GM18907 (cell line): ENCODE results near the gene EPB41L2.

Experiments used
- ATAC-seq: cut with Tn5 transposase; IDR thresholded peaks from one replicate; pipeline ENCODE4 v1.9.1; 2021; ENCODE audit warnings: mild to moderate bottlenecking, moderate library complexity; ENCODE audit not compliant: unreplicated experiment

Gene EPB41L2

GRCh38 chr6:130980310-130981032, 82.6 kb downstream of the EPB41L2 start:
- no peak for ATAC-seq

GRCh38 chr6:130978660-130979396, 84.2 kb downstream of the EPB41L2 start:
- ATAC-seq = no peak

- no peak for ATAC-seq
These were observed 84.9 kb downstream of the EPB41L2 start for GRCh38 chr6:130978180-130978579.

GRCh38 chr6:130975325-130975724, 87.7 kb downstream of the EPB41L2 start:
- no peak for ATAC-seq

- no peak for ATAC-seq
These were observed 89.3 kb downstream of the EPB41L2 start for GRCh38 chr6:130973521-130974277.

GRCh38 chr6:130971504-130971903, 91.5 kb downstream of the EPB41L2 start:
- ATAC-seq = no peak

- ATAC-seq = no peak
These were observed 92.1 kb downstream of the EPB41L2 start for GRCh38 chr6:130970839-130971410.

GRCh38 chr6:130969791-130970491, 93.1 kb downstream of the EPB41L2 start:
- no peak for ATAC-seq

- no peak for ATAC-seq
These were observed 93.9 kb downstream of the EPB41L2 start for GRCh38 chr6:130969166-130969565.

- ATAC-seq = no peak
These were observed 94.6 kb downstream of the EPB41L2 start for GRCh38 chr6:130968476-130968875.

GRCh38 chr6:130967502-130968445, 95.3 kb downstream of the EPB41L2 start:
- no peak for ATAC-seq

GRCh38 chr6:130966344-130966980, 96.6 kb downstream of the EPB41L2 start:
- ATAC-seq = no peak

GRCh38 chr6:130965656-130966055, 97.4 kb downstream of the EPB41L2 start:
- ATAC-seq = no peak

- no peak for ATAC-seq
These were observed 98.0 kb downstream of the EPB41L2 start for GRCh38 chr6:130964808-130965604.

- ATAC-seq = no peak
These were observed 98.8 kb downstream of the EPB41L2 start for GRCh38 chr6:130964289-130964688.

GRCh38 chr6:130962966-130963365, 100.1 kb downstream of the EPB41L2 start:
- no peak for ATAC-seq

- no peak for ATAC-seq
These were observed 101.9 kb downstream of the EPB41L2 start for GRCh38 chr6:130961148-130961547.

GRCh38 chr6:130959951-130960350, 103.1 kb downstream of the EPB41L2 start:
- ATAC-seq = no peak
